Lower leg skin (tissue), 3 donors: ENCODE measurements around the gene SLC17A2.

ENCODE experiments used
- CTCF ChIP-seq, 3 donors: fragments of 450-650 bp; IDR thresholded peaks; one replicate each; pipeline ENCODE4 v1.5.1; 2016; ENCODE audit warnings: antibody characterized with exemption in 3 of 3, mild to moderate bottlenecking in 3 of 3, moderate library complexity in 2 of 3
- POLR2A ChIP-seq, 2 donors: fragments of 450-650 bp; IDR thresholded peaks; one replicate each; pipeline ENCODE4 v1.6.1; 2016 to 2017; ENCODE audit warnings: antibody characterized with exemption in 2 of 2, mild to moderate bottlenecking in 1 of 2, moderate library complexity in 1 of 2

GRCh38 chr6:25903467-25904099 is 26.9 kb downstream of the SLC17A2 start:
- TF ChIP-seq CTCF (IDR thresholded peaks at IDR 0.05) (no peak), POLR2A (IDR thresholded peaks at IDR 0.05) (no peak)
